Uterus (tissue), 4 donors: ENCODE results near the gene RBM42. TPM values are rescaled to one million over a fixed set of nuclear protein-coding genes. Genes with fewer than 3 reads are reported as not detected.

ENCODE experiments used
- DNase-seq, 2 donors: peaks; one replicate each; pipeline ENCODE4 v3.0.0-alpha.2; 2019 to 2020
- H3K27ac ChIP-seq, 2 donors: fragments of 200-600 bp; sonication (generic); 1 replicate in 1 of 2; 2 replicates in 1 of 2; pipeline ENCODE4 v1.5.1; 2016 to 2018
- H3K27me3 ChIP-seq, 2 donors: fragments of 200-600 bp; sonication (generic); one replicate each; pipeline ENCODE4 v1.5.1; 2018 to 2019; ENCODE audit warnings: control low read depth in 1 of 2
- H3K36me3 ChIP-seq, 2 donors: fragments of 200-600 bp; sonication (generic); one replicate each; pipeline ENCODE4 v1.5.1; 2019; ENCODE audit warnings: control low read depth in 1 of 2
- H3K4me1 ChIP-seq, 2 donors: fragments of 200-600 bp; sonication (generic); one replicate each; pipeline ENCODE4 v1.5.1; 2018 to 2019; ENCODE audit warnings: control low read depth in 1 of 2
- H3K4me3 ChIP-seq, 2 donors: fragments of 200-600 bp; sonication (generic); 1 replicate in 1 of 2; 2 replicates in 1 of 2; pipeline ENCODE4 v1.5.1; 2018 to 2019; ENCODE audit warnings: mild to moderate bottlenecking in 1 of 2
- H3K9me3 ChIP-seq, 2 donors: fragments of 200-600 bp; sonication (generic); one replicate each; pipeline ENCODE4 v1.5.1; 2019; ENCODE audit warnings: control low read depth in 1 of 2
- CTCF ChIP-seq, 4 experiments: fragments of 200-600 bp in 2 of 4; fragments of 450-650 bp in 2 of 4; sonication (generic) in 2 of 4; IDR thresholded peaks; one replicate each; pipeline ENCODE4 v1.5.1; 2016 to 2019; ENCODE audit warnings: antibody characterized with exemption in 4 of 4, mild to moderate bottlenecking in 2 of 4, moderate library complexity in 1 of 4
- POLR2A ChIP-seq, 2 donors: fragments of 450-650 bp; IDR thresholded peaks; one replicate each; pipeline ENCODE4 v1.6.1; 2016; ENCODE audit warnings: antibody characterized with exemption in 2 of 2, mild to moderate bottlenecking in 1 of 2, moderate library complexity in 1 of 2
- intact Hi-C: fragments of 100-400 bp; cut with DNase I; formaldehyde crosslinking; loops from one replicate; pipeline ENCODE4 v1.15.1; 2023; ENCODE audit warnings: low total_unique reads
- total RNA-seq, 4 donors: library from RNA; depleted of rRNA in 3 of 4; stranded (reverse); fragments of >200 nt in 3 of 4; gene quantifications; one replicate each; pipeline versions ENCODE4 v1.1.0 to v1.2.4, GENCODE V29; 2014 to 2023
- donor health status: DM: yes; HTN: yes; CAD: no.

The RBM42 gene
- total RNA-seq, 4 donors from 2014 or later: 23.8 to 60.0 (median 31.5) TPM

- Histone ChIP-seq H3K4me3 (no peak overlapping the region), H3K9me3 (no peaks in the 10 kb centered on the region), H3K4me1 (peaks cover 0 to 4% of the 10 kb centered on the region in 2 donors), H3K27ac (no peak overlapping the region), H3K36me3 (no peaks in the 10 kb centered on the region), H3K27me3 (no peaks in the 10 kb centered on the region)
- TF ChIP-seq CTCF (IDR thresholded peaks at IDR 0.05) (no peak), POLR2A (IDR thresholded peaks at IDR 0.05) (no peak)
- intact Hi-C loops: no loop called here
- no peak for DNase-seq
Observed at GRCh38 chr19:35607661-35608060, 21.2 kb upstream of the RBM42 start.

GRCh38 chr19:35608251-35608650 lies 20.6 kb upstream of the RBM42 start:
- no peaks in the 10 kb centered on the region for H3K36me3 ChIP-seq
- TF ChIP-seq POLR2A (IDR thresholded peaks at IDR 0.05): no peak
- TF ChIP-seq CTCF (IDR thresholded peaks at IDR 0.05): no peak
- peaks cover 0 to 4% of the 10 kb centered on the region in 2 donors for H3K4me1 ChIP-seq
- H3K9me3 ChIP-seq: no peaks in the 10 kb centered on the region
- no peaks in the 10 kb centered on the region for H3K27me3 ChIP-seq
- intact Hi-C loops: no loop called here
- H3K4me3 ChIP-seq: no peak overlapping the region
- no peak overlapping the region for H3K27ac ChIP-seq
- DNase-seq: no peak

GRCh38 chr19:35609851-35610353 lies 18.9 kb upstream of the RBM42 start:
- H3K27me3 ChIP-seq: no peaks in the 10 kb centered on the region
- no peak overlapping the region for H3K27ac ChIP-seq
- H3K36me3 ChIP-seq: no peaks in the 10 kb centered on the region
- intact Hi-C loops: no loop called here
- H3K4me1 ChIP-seq: peaks cover 0 to 4% of the 10 kb centered on the region in 2 donors
- no peak for DNase-seq
- no peaks in the 10 kb centered on the region for H3K9me3 ChIP-seq
- TF ChIP-seq CTCF (IDR thresholded peaks at IDR 0.05) (no peak), POLR2A (IDR thresholded peaks at IDR 0.05) (no peak)
- H3K4me3 ChIP-seq: no peak overlapping the region

- Histone ChIP-seq H3K27me3 (no peaks in the 10 kb centered on the region), H3K27ac (peak overlapping the region in 1 of 2 donors; percentile 82), H3K4me3 (peak overlapping the region; percentile 54 to 78), H3K4me1 (peaks cover 0 to 4% of the 10 kb centered on the region in 2 donors), H3K36me3 (no peaks in the 10 kb centered on the region), H3K9me3 (no peaks in the 10 kb centered on the region)
- no peak for DNase-seq
- TF ChIP-seq CTCF (IDR thresholded peaks at IDR 0.05): no peak
- TF ChIP-seq POLR2A (IDR thresholded peaks at IDR 0.05): no peak
- intact Hi-C loops: no loop called here
Observed at GRCh38 chr19:35612224-35612558, 16.6 kb upstream of the RBM42 start.

GRCh38 chr19:35612559-35613321 lies 16.1 kb upstream of the RBM42 start, which contains the start of gene HAUS5:
HAUS5 (plus strand) TSS chr19:35612735; CDS start chr19:35612795, 60 bp downstream.
- H3K27ac ChIP-seq: peak within 1 kb of the TSS; percentile 68 to 82
- peak; percentile 93 to 95 for DNase-seq
- intact Hi-C loops: no loop called here
- H3K9me3 ChIP-seq: no peaks in the 10 kb centered on the region
- TF ChIP-seq POLR2A (IDR thresholded peaks at IDR 0.05) (peak in 1 of 2 donors; percentile 59), CTCF (IDR thresholded peaks at IDR 0.05) (peak in 2 of 4 experiments; percentile 34 to 58)
- H3K4me1 ChIP-seq: peaks cover 0 to 4% of the 10 kb centered on the region in 2 donors
- H3K27me3 ChIP-seq: no peaks in the 10 kb centered on the region
- H3K36me3 ChIP-seq: no peaks in the 10 kb centered on the region
- H3K4me3 ChIP-seq: peak within 1 kb of the TSS; percentile 54 to 78
